ENCODE results near the gene HS3ST5. TPM values are rescaled to one million over a fixed set of nuclear protein-coding genes. Genes with fewer than 3 reads are reported as not detected.

Gene HS3ST5
- total and polyA plus RNA-seq, 4 donors, result not detected

DNA sequence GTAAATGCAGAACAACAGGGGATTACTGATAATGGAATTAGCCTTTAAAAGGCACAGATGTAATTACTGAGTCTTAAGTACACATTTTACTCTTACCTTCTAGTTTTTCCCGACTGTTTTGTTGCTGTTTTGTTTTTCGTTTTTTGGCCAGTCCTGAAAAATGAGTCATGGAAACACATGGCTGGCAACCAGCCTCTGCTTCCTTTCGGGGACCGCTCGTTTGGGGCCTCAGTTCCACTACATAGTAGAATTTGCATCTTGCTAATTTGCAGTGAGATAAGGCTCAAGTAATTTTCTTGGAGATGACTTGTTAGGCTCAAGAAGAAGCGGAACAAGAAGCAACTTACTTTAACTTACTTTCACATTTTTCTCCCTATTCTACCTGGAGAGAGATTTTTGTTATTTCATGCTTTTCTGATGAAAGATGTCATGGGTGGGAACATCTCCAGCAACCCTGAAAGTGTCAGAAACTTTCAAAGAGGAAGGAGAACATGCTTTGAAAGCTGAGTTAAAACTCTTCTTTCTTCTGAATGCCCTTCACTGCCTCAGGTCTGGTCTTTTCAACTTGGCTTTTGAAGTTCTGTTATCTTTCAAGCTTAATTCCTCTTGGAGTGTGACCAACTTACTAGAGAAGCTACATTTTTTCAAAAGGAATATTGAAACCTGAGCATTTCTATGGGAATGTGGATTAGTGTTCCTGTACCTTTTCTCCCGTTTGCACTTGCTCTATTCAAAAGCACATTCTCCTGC lies 300.4 kb downstream of the HS3ST5 start (continued):
- TF ChIP-seq, protein P1, sequence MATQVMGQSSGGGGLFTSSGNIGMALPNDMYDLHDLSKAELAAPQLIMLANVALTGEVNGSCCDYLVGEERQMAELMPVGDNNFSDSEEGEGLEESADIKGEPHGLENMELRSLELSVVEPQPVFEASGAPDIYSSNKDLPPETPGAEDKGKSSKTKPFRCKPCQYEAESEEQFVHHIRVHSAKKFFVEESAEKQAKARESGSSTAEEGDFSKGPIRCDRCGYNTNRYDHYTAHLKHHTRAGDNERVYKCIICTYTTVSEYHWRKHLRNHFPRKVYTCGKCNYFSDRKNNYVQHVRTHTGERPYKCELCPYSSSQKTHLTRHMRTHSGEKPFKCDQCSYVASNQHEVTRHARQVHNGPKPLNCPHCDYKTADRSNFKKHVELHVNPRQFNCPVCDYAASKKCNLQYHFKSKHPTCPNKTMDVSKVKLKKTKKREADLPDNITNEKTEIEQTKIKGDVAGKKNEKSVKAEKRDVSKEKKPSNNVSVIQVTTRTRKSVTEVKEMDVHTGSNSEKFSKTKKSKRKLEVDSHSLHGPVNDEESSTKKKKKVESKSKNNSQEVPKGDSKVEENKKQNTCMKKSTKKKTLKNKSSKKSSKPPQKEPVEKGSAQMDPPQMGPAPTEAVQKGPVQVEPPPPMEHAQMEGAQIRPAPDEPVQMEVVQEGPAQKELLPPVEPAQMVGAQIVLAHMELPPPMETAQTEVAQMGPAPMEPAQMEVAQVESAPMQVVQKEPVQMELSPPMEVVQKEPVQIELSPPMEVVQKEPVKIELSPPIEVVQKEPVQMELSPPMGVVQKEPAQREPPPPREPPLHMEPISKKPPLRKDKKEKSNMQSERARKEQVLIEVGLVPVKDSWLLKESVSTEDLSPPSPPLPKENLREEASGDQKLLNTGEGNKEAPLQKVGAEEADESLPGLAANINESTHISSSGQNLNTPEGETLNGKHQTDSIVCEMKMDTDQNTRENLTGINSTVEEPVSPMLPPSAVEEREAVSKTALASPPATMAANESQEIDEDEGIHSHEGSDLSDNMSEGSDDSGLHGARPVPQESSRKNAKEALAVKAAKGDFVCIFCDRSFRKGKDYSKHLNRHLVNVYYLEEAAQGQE (IDR thresholded peaks at IDR 0.05), result no peak
- TF ChIP-seq GABPA (IDR thresholded peaks at IDR 0.05 in 1 of 2, conservative IDR thresholded peaks at IDR 0.05 in 1 of 2), result no peak
- no peak for TF ChIP-seq RXRA (IDR thresholded peaks at IDR 0.05)
- TF ChIP-seq, protein P2, sequence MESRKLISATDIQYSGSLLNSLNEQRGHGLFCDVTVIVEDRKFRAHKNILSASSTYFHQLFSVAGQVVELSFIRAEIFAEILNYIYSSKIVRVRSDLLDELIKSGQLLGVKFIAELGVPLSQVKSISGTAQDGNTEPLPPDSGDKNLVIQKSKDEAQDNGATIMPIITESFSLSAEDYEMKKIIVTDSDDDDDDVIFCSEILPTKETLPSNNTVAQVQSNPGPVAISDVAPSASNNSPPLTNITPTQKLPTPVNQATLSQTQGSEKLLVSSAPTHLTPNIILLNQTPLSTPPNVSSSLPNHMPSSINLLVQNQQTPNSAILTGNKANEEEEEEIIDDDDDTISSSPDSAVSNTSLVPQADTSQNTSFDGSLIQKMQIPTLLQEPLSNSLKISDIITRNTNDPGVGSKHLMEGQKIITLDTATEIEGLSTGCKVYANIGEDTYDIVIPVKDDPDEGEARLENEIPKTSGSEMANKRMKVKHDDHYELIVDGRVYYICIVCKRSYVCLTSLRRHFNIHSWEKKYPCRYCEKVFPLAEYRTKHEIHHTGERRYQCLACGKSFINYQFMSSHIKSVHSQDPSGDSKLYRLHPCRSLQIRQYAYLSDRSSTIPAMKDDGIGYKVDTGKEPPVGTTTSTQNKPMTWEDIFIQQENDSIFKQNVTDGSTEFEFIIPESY (IDR thresholded peaks at IDR 0.05), result no peak
- TF ChIP-seq, protein P3, sequence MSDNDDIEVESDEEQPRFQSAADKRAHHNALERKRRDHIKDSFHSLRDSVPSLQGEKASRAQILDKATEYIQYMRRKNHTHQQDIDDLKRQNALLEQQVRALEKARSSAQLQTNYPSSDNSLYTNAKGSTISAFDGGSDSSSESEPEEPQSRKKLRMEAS (IDR thresholded peaks at IDR 0.05), result no peak

DNA sequence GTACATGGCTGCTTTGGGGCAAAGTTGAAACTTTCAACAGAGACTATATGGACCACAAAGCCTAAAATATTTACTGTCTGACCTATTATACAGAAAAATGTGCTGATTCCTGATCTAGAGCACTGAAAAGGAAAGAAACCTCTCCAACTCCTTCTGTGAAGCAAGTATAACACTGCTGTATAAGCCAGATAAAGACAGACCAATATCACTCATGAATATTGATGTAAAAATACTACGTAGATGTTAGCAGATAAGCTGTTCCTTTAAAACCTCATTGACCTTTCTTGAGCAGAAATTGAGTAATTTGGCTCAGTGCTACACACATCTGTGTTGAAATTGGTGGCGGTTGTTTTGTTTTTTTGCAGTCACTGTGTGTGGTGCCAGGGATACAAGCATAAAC lies 302.0 kb downstream of the HS3ST5 start:
- no peak overlapping the region for H3K27ac ChIP-seq (ENCODE audit: low read depth in 1 of 2, low read length in 2 of 2)
- WGBS, result 71% methylated on average over 2 of the region's 2 CpGs
- no peaks in the 10 kb centered on the region for H3K9me3 ChIP-seq (ENCODE audit: control insufficient read depth in 4 of 4, low read length in 3 of 4)
- DNase-seq (ENCODE audit: low spot score), result no peak
- H3K36me3 ChIP-seq (ENCODE audit: control insufficient read depth in 4 of 4, insufficient read depth in 3 of 4, low read depth in 1 of 4, low read length in 3 of 4), result no peaks in the 10 kb centered on the region
- no peaks in the 10 kb centered on the region for H3K4me1 ChIP-seq (ENCODE audit: control insufficient read depth in 4 of 4, insufficient read depth in 4 of 4, low read length in 3 of 4)
- no peak overlapping the region for H3K9ac ChIP-seq (ENCODE audit: low read depth in 1 of 2, low read length in 2 of 2)
- no peak overlapping the region for H3K4me3 ChIP-seq (ENCODE audit: low read depth in 1 of 3, low read length in 3 of 3)
- TF ChIP-seq, protein P1 (IDR thresholded peaks at IDR 0.05), result no peak
- TF ChIP-seq HNF4A (conservative IDR thresholded peaks at IDR 0.05) (no peak), FOXA1 (IDR thresholded peaks at IDR 0.05) (no peak), SP1 (IDR thresholded peaks at IDR 0.05) (no peak), GABPA (IDR thresholded peaks at IDR 0.05 in 1 of 2, conservative IDR thresholded peaks at IDR 0.05 in 1 of 2) (no peak), RAD21 (IDR thresholded peaks at IDR 0.05) (no peak), EGR1 (IDR thresholded peaks at IDR 0.05; ENCODE audit: low read depth in 2 of 2) (no peak), HNF4G (IDR thresholded peaks at IDR 0.05) (no peak)
- TF ChIP-seq, protein P4, sequence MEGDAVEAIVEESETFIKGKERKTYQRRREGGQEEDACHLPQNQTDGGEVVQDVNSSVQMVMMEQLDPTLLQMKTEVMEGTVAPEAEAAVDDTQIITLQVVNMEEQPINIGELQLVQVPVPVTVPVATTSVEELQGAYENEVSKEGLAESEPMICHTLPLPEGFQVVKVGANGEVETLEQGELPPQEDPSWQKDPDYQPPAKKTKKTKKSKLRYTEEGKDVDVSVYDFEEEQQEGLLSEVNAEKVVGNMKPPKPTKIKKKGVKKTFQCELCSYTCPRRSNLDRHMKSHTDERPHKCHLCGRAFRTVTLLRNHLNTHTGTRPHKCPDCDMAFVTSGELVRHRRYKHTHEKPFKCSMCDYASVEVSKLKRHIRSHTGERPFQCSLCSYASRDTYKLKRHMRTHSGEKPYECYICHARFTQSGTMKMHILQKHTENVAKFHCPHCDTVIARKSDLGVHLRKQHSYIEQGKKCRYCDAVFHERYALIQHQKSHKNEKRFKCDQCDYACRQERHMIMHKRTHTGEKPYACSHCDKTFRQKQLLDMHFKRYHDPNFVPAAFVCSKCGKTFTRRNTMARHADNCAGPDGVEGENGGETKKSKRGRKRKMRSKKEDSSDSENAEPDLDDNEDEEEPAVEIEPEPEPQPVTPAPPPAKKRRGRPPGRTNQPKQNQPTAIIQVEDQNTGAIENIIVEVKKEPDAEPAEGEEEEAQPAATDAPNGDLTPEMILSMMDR (IDR thresholded peaks at IDR 0.05; ENCODE audit: low read depth, low read length, missing input control), result no peak
- TF ChIP-seq, protein P3 (IDR thresholded peaks at IDR 0.05), result no peak
- no peaks in the 10 kb centered on the region for H3K27me3 ChIP-seq (ENCODE audit: control insufficient read depth in 4 of 4, insufficient read depth in 4 of 4, low read length in 3 of 4)
